Myocyte (in vitro differentiated cells): ENCODE data around the gene ZNG1B. TPM values are rescaled to one million over a fixed set of nuclear protein-coding genes. Genes with fewer than 3 reads are reported as not detected.
"Not testable (repeated sequence)": the region's sequence is repeated elsewhere in the genome, so short reads cannot be mapped to it uniquely, and the experiment has no call there.

ENCODE experiments used
- DNase-seq: peaks from one replicate; pipeline ENCODE4 v3.0.0-alpha.2; 2012; ENCODE audit warnings: low read depth
- polyA plus RNA-seq: library from polyadenylated mRNA; unstranded; fragments of >200 nt; gene quantifications from one replicate; pipeline ENCODE4 v1.2.1, GENCODE V29; 2012; ENCODE audit warnings: missing spikeins
- total RNA-seq: library from RNA; depleted of rRNA; stranded (reverse); fragments of >200 nt; gene quantifications from 2 replicates; pipeline ENCODE4 v1.2.3, GENCODE V29; 2014

ZNG1B gene
- 47.7 and 50.5 TPM in 2 replicates for total RNA-seq
- polyA plus RNA-seq: 29.2 TPM

GRCh38 chr2:113437508-113438465, at the start of gene ZNG1B:
ZNG1B (plus strand) TSS chr2:113437691; CDS start chr2:113437869, 178 bp downstream.
- not testable (repeated sequence) for DNase-seq

GRCh38 chr2:113390124-113390849, 47.2 kb upstream of the ZNG1B start:
- DNase-seq: peak; percentile 76

GRCh38 chr2:113391073-113391472, 46.4 kb upstream of the ZNG1B start:
- DNase-seq: no peak

- DNase-seq: peak; percentile 31
Measured at GRCh38 chr2:113406114-113406513, 31.4 kb upstream of the ZNG1B start.

GRCh38 chr2:113407446-113408099, 29.9 kb upstream of the ZNG1B start:
- DNase-seq: peak; percentile 9

- DNase-seq: not testable (repeated sequence)
Measured at GRCh38 chr2:113411725-113412352, 25.7 kb upstream of the ZNG1B start.

GRCh38 chr2:113412774-113413173, 24.7 kb upstream of the ZNG1B start:
- DNase-seq: not testable (repeated sequence)

GRCh38 chr2:113431773-113432172, 5.7 kb upstream of the ZNG1B start:
- DNase-seq: not testable (repeated sequence)

- DNase-seq: not testable (repeated sequence)
Measured at GRCh38 chr2:113433468-113433867, 4.0 kb upstream of the ZNG1B start.

- DNase-seq: peak; percentile 0
Measured at GRCh38 chr2:113465770-113466169, 28.3 kb downstream of the ZNG1B start.

GRCh38 chr2:113476688-113477368, 39.3 kb downstream of the ZNG1B start:
- DNase-seq: not testable (repeated sequence)

- DNase-seq: not testable (repeated sequence)
Measured at GRCh38 chr2:113496527-113496926, 59.0 kb downstream of the ZNG1B start.

- not testable (repeated sequence) for DNase-seq
Measured at GRCh38 chr2:113498365-113498764, 60.9 kb downstream of the ZNG1B start, which contains the start of gene FOXD4L1. FOXD4L1 (plus strand) TSS chr2:113498665; CDS start chr2:113499257, 592 bp downstream.

- DNase-seq: not testable (repeated sequence)
Measured at GRCh38 chr2:113499019-113499885, 61.8 kb downstream of the ZNG1B start.

GRCh38 chr2:113499886-113500722, 62.6 kb downstream of the ZNG1B start:
- DNase-seq: not testable (repeated sequence)

GRCh38 chr2:113500723-113501038, 63.2 kb downstream of the ZNG1B start:
- not testable (repeated sequence) for DNase-seq

- not testable (repeated sequence) for DNase-seq
Measured at GRCh38 chr2:113502216-113503093, 65.0 kb downstream of the ZNG1B start.
